Measurements from ENCODE around the gene NDUFC1.

DNA sequence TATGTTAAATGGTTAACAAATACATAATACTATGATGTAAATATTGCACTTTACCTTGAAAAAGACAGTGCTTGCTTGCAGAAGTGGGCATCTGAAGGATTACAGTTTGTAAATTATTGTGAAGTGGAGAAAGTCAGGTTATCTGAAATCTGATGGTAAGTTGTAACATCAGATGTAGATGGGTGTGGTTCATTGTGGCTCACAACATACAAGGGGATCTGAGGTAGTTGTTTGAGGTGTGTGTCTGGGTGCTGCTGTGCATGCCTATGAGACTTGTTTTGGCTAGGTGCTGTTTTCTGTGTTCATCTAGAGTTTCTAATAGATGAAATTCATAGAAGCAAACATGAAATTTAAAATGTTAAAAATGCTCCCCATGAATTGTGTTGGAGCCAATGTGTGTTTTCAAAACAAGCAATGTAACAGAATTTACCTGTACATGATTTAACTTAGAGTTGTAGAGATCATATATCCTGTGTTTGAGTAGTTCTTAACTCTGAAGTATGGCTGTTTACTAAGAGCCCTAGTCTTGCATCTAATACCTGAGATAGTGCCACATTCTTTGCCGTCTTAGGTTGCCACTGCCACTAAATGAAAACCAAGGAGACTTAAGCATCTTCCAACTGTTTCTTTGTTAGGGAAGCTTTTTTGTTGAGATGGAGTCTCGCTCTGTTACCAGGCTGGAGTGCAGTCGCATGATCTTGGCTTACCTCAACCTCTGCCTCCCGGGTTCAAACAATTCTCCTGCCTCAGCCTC, 11.9 kb upstream of the NDUFC1 start:
- no peak for TF ChIP-seq TAF1 (IDR thresholded peaks at IDR 0.05; ENCODE audit: borderline replicate concordance, insufficient read depth, low read length)
- no peak for TF ChIP-seq SIN3A (IDR thresholded peaks at IDR 0.05; ENCODE audit: borderline replicate concordance, insufficient read depth, low read length)
- no peak for TF ChIP-seq POLR2AphosphoS5 (IDR thresholded peaks at IDR 0.05; ENCODE audit: low read depth, low read length)
- TF ChIP-seq, protein P1, sequence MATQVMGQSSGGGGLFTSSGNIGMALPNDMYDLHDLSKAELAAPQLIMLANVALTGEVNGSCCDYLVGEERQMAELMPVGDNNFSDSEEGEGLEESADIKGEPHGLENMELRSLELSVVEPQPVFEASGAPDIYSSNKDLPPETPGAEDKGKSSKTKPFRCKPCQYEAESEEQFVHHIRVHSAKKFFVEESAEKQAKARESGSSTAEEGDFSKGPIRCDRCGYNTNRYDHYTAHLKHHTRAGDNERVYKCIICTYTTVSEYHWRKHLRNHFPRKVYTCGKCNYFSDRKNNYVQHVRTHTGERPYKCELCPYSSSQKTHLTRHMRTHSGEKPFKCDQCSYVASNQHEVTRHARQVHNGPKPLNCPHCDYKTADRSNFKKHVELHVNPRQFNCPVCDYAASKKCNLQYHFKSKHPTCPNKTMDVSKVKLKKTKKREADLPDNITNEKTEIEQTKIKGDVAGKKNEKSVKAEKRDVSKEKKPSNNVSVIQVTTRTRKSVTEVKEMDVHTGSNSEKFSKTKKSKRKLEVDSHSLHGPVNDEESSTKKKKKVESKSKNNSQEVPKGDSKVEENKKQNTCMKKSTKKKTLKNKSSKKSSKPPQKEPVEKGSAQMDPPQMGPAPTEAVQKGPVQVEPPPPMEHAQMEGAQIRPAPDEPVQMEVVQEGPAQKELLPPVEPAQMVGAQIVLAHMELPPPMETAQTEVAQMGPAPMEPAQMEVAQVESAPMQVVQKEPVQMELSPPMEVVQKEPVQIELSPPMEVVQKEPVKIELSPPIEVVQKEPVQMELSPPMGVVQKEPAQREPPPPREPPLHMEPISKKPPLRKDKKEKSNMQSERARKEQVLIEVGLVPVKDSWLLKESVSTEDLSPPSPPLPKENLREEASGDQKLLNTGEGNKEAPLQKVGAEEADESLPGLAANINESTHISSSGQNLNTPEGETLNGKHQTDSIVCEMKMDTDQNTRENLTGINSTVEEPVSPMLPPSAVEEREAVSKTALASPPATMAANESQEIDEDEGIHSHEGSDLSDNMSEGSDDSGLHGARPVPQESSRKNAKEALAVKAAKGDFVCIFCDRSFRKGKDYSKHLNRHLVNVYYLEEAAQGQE (IDR thresholded peaks at IDR 0.05; ENCODE audit: insufficient read depth in 1 of 2, low read depth in 2 of 2, low read length in 2 of 2), result no peak

All from PFSK-1 (cell line).